ENCODE measurements around the gene SLC66A2.

Gene SLC66A2

GRCh38 chr18:79904357-79905147 lies 46.9 kb downstream of the SLC66A2 start:
- no peak for TF ChIP-seq ZBTB7A (IDR thresholded peaks at IDR 0.05; ENCODE audit: low read depth)
- TF ChIP-seq RAD21 (IDR thresholded peaks at IDR 0.05; ENCODE audit: low read depth), result no peak
- TF ChIP-seq EGR1 (IDR thresholded peaks at IDR 0.05), result no peak
- TF ChIP-seq EP300 (IDR thresholded peaks at IDR 0.05; ENCODE audit: borderline replicate concordance), result no peak
- no peak for TF ChIP-seq REST (IDR thresholded peaks at IDR 0.05; ENCODE audit: low read depth)
- no peak for TF ChIP-seq TEAD4 (IDR thresholded peaks at IDR 0.05)
- no peak for TF ChIP-seq TCF12 (IDR thresholded peaks at IDR 0.05; ENCODE audit: low read depth)
- no peak for TF ChIP-seq FOXM1 (IDR thresholded peaks at IDR 0.05; ENCODE audit: borderline replicate concordance, low read depth)
- TF ChIP-seq MAX (IDR thresholded peaks at IDR 0.05), result no peak
- no peak for TF ChIP-seq YY1 (IDR thresholded peaks at IDR 0.05; ENCODE audit: low read depth)
- TF ChIP-seq CREB1 (IDR thresholded peaks at IDR 0.05; ENCODE audit: low read depth), result no peak
- TF ChIP-seq NFIC (IDR thresholded peaks at IDR 0.05), result no peak
- TF ChIP-seq USF1 (IDR thresholded peaks at IDR 0.05), result no peak
- TF ChIP-seq TAF1 (IDR thresholded peaks at IDR 0.05; ENCODE audit: low read depth), result no peak
- TF ChIP-seq CEBPB (IDR thresholded peaks at IDR 0.05), result no peak

GRCh38 chr18:79903787-79904356 lies 47.6 kb downstream of the SLC66A2 start:
- TF ChIP-seq NFIC (IDR thresholded peaks at IDR 0.05), result no peak

- TF ChIP-seq TAF1 (IDR thresholded peaks at IDR 0.05; ENCODE audit: low read depth), result no peak
- no peak for TF ChIP-seq EGR1 (IDR thresholded peaks at IDR 0.05)
- TF ChIP-seq TEAD4 (IDR thresholded peaks at IDR 0.05), result no peak
Observed at GRCh38 chr18:79903071-79903635, 48.3 kb downstream of the SLC66A2 start.

GRCh38 chr18:79902640-79903039 lies 48.8 kb downstream of the SLC66A2 start:
- no peak for TF ChIP-seq RAD21 (IDR thresholded peaks at IDR 0.05; ENCODE audit: low read depth)

- TF ChIP-seq USF1 (IDR thresholded peaks at IDR 0.05), result no peak
Observed at GRCh38 chr18:79902075-79902474, 49.4 kb downstream of the SLC66A2 start.

GRCh38 chr18:79901665-79902064 lies 49.8 kb downstream of the SLC66A2 start:
- TF ChIP-seq USF1 (IDR thresholded peaks at IDR 0.05) (no peak), REST (IDR thresholded peaks at IDR 0.05; ENCODE audit: low read depth) (no peak), FOXM1 (IDR thresholded peaks at IDR 0.05; ENCODE audit: borderline replicate concordance, low read depth) (no peak)
